Measurements from ENCODE around the gene TRAF3.

Gene TRAF3

GRCh38 chr14:102939329-102939728, 162.1 kb downstream of the TRAF3 start:
- no peak for DNase-seq (ENCODE audit: low read depth)

GRCh38 chr14:102939820-102940561, 162.7 kb downstream of the TRAF3 start:
- no peak for DNase-seq (ENCODE audit: low read depth)

GRCh38 chr14:102940729-102941362, 163.6 kb downstream of the TRAF3 start:
- DNase-seq (ENCODE audit: low read depth): no peak

GRCh38 chr14:102941419-102942011, 164.3 kb downstream of the TRAF3 start:
- DNase-seq (ENCODE audit: low read depth): no peak

- DNase-seq (ENCODE audit: low read depth): no peak
These were observed 164.8 kb downstream of the TRAF3 start for GRCh38 chr14:102942069-102942468.

- DNase-seq (ENCODE audit: low read depth): no peak
These were observed 166.2 kb downstream of the TRAF3 start for GRCh38 chr14:102943454-102943853.

- DNase-seq (ENCODE audit: low read depth): no peak
These were observed 166.7 kb downstream of the TRAF3 start for GRCh38 chr14:102943979-102944378.

GRCh38 chr14:102944448-102945330, 167.4 kb downstream of the TRAF3 start:
- DNase-seq (ENCODE audit: low read depth): no peak

- DNase-seq (ENCODE audit: low read depth): no peak
These were observed 168.3 kb downstream of the TRAF3 start for GRCh38 chr14:102945346-102946130.

- DNase-seq (ENCODE audit: low read depth): no peak
These were observed 170.3 kb downstream of the TRAF3 start for GRCh38 chr14:102947321-102948103.

- DNase-seq (ENCODE audit: low read depth): no peak
These were observed 171.4 kb downstream of the TRAF3 start for GRCh38 chr14:102948698-102949061.

GRCh38 chr14:102949062-102949800, 172.0 kb downstream of the TRAF3 start:
- DNase-seq (ENCODE audit: low read depth): no peak

GRCh38 chr14:102949801-102950451, 172.7 kb downstream of the TRAF3 start:
- DNase-seq (ENCODE audit: low read depth): no peak

- no peak for DNase-seq (ENCODE audit: low read depth)
These were observed 173.8 kb downstream of the TRAF3 start for GRCh38 chr14:102951034-102951433.

GRCh38 chr14:102951799-102952198, 174.6 kb downstream of the TRAF3 start:
- DNase-seq (ENCODE audit: low read depth): no peak

- DNase-seq (ENCODE audit: low read depth): no peak
These were observed 175.0 kb downstream of the TRAF3 start for GRCh38 chr14:102952276-102952675.

GRCh38 chr14:102953100-102953499, 175.9 kb downstream of the TRAF3 start:
- DNase-seq (ENCODE audit: low read depth): no peak

- no peak for DNase-seq (ENCODE audit: low read depth)
These were observed 177.0 kb downstream of the TRAF3 start for GRCh38 chr14:102954081-102954789.

All from stimulated activated CD8-positive, alpha-beta memory T cell treated with anti-CD3 and anti-CD28 coated beads, Interleukin-15, amount 100 ng/mL, for 24 hours (primary cell).